Right cardiac atrium (tissue), 5 donors: Measurements from ENCODE around the gene PUDP. TPM values are rescaled to one million over a fixed set of nuclear protein-coding genes. Genes with fewer than 3 reads are reported as not detected.

ENCODE experiments used
- ATAC-seq, 2 donors: fragments of 200-7000 bp; cut with Tn5 transposase; one replicate each; pipeline versions ENCODE4 v1.8.0 to v1.9.1; 2020; ENCODE audit warnings: moderate library complexity in 2 of 2, mild to moderate bottlenecking in 1 of 2
- DNase-seq, 3 donors: peaks; one replicate each; pipeline ENCODE4 v3.0.0-alpha.2; 2020
- H3K27ac ChIP-seq: one replicate; pipeline ENCODE4 v1.5.1; 2013; ENCODE audit warnings: mild to moderate bottlenecking, low read length, control low read depth, moderate library complexity
- H3K27me3 ChIP-seq: one replicate; pipeline ENCODE4 v1.6.1; 2013; ENCODE audit not compliant: control insufficient read depth, insufficient read depth
- H3K4me1 ChIP-seq: one replicate; pipeline ENCODE4 v1.6.1; 2013; ENCODE audit warnings: low read length; ENCODE audit not compliant: control insufficient read depth, insufficient read depth
- H3K4me3 ChIP-seq: one replicate; pipeline ENCODE4 v1.5.1; 2013; ENCODE audit warnings: low read length, control low read depth
- H3K9me3 ChIP-seq: one replicate; pipeline ENCODE4 v1.6.1; 2013; ENCODE audit warnings: low read length; ENCODE audit not compliant: control insufficient read depth
- WGBS: extraction: QIAGEN DNeasy Blood & Tissue Kit; methylation state at CpG from one replicate; pipeline ENCODE4 v1.1.7; 2013; 5-methylcytosine and 5-hydroxymethylcytosine counted together
- intact Hi-C, 4 donors: fragments of 100-400 bp; cut with DNase I; formaldehyde crosslinking; loops; one replicate each; pipeline versions ENCODE4 v1.11.0 to v1.14.0; 2022 to 2023
- polyA plus RNA-seq: library from polyadenylated mRNA; stranded (reverse); fragments of 200-250 nt; gene quantifications from one replicate; pipeline ENCODE4 v1.2.3, GENCODE V29; 2013
- total RNA-seq, 4 donors: library from RNA; stranded (reverse); fragmentation: NEBNext Ultra II Directional; extraction: Animal tissue kit (Norgen Biotek cat#: 25700); gene quantifications; one replicate each; pipeline ENCODE4 v1.2.1, GENCODE V29; 2021
- donor health status: healthy with polysubstance abuse.
- donor health status: DM: no; HTN: yes; CAD: no.
- donor health status: DM: no; HTN: no; CAD: no.
- donor health status: DM: no; HTN: yes; CAD: no; lungs with severe emphysema.
- donor health status: DM: yes; HTN: yes; CAD: no.

Gene PUDP
- total and polyA plus RNA-seq, 5 donors, result 11.6 to 18.3 (median 16.5) TPM

GRCh38 chrX:7146703-7147412 is 1.1 kb downstream of the PUDP start:
- Histone ChIP-seq H3K4me3 (peak overlapping the region; percentile 75), H3K27me3 (no peaks in the 10 kb centered on the region), H3K4me1 (no peaks in the 10 kb centered on the region), H3K27ac (peak overlapping the region; percentile 93), H3K9me3 (no peaks in the 10 kb centered on the region)
- ATAC-seq, result peak in 1 of 2 donors; percentile 7
- intact Hi-C loops, result no loop called here
- DNase-seq, result peak in 2 of 3 donors; percentile 27 to 53
- WGBS, result 15% methylated on average over 13 of the region's 13 CpGs

DNA sequence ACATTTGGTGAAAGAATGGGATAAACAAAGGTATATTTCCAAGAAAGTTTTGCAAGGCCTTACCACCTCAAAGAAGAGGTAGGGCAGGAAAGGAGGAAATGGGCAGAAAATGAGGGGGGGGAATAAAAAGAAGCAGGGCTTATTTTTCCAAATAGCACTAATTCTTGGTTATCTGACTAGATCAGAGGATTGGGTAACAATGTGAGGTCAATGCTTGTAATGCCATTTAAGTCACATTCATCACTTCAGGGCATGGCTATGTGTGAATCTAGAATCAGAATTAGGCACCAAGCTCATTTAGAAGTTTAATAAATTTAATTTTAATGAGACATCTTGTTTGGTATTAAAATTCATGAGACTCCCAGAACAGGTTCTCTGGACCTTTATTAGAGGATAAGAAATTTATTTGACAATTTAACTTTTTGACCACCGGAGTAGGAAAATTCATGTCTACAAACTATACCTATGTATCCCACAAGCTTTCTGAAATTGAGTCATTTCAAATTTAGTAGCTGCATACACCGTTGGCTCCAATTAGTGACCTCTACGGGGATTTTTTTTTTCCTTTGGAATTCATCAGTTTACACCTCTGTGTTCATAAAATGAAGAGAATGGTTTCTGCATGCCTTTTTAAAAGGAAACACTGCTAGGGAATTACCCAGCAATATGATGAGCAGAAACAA is 1.8 kb downstream of the PUDP start:
- H3K9me3 ChIP-seq, result no peaks in the 10 kb centered on the region
- H3K4me3 ChIP-seq, result no peak overlapping the region
- no peak for ATAC-seq
- DNase-seq, result no peak
- H3K4me1 ChIP-seq, result no peaks in the 10 kb centered on the region
- no peak overlapping the region for H3K27ac ChIP-seq
- intact Hi-C loops, result no loop called here
- H3K27me3 ChIP-seq, result no peaks in the 10 kb centered on the region
- 74% methylated on average over 3 of the region's 3 CpGs for WGBS

- ATAC-seq, result no peak
- intact Hi-C loops, result no loop called here
- H3K9me3 ChIP-seq, result no peaks in the 10 kb centered on the region
- no peak for DNase-seq
- no peak overlapping the region for H3K27ac ChIP-seq
- H3K4me1 ChIP-seq, result no peaks in the 10 kb centered on the region
- WGBS, result 27% methylated on average over 3 of the region's 3 CpGs
- no peak overlapping the region for H3K4me3 ChIP-seq
- no peaks in the 10 kb centered on the region for H3K27me3 ChIP-seq
These were observed 2.5 kb downstream of the PUDP start for GRCh38 chrX:7145454-7145853.

DNA sequence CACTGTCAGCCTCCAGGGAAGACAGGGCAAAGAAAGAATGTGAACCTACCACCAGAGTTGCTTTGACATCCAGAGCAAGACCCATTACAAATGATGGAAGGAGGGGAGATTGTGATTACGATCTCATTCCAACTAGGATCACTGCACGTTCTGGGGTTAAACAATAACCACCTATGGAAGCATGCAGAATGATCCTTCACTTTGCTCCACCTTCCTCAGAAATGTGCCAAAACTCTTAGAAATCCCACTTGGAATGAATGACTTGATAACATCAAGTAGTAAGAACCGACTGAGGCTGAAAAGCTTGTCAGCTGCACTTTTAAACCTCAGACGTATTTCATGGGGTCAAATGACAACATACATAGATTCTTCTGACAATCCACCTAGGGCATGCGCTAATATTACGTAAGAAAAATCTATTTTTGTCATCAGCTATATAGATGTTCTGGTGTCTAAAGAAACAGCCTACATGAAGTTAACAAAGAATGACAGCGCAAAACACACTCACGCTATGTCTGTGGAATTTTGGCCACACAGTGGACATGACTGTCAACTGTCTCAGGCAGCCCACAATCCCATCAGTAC is 3.9 kb downstream of the PUDP start:
- intact Hi-C loops, result no loop called here
- H3K4me3 ChIP-seq, result no peak overlapping the region
- DNase-seq, result no peak
- no peak overlapping the region for H3K27ac ChIP-seq
- ATAC-seq, result no peak
- WGBS, result 72% methylated on average over 8 of the region's 8 CpGs
- no peaks in the 10 kb centered on the region for H3K4me1 ChIP-seq
- no peaks in the 10 kb centered on the region for H3K27me3 ChIP-seq
- H3K9me3 ChIP-seq, result no peaks in the 10 kb centered on the region

DNA sequence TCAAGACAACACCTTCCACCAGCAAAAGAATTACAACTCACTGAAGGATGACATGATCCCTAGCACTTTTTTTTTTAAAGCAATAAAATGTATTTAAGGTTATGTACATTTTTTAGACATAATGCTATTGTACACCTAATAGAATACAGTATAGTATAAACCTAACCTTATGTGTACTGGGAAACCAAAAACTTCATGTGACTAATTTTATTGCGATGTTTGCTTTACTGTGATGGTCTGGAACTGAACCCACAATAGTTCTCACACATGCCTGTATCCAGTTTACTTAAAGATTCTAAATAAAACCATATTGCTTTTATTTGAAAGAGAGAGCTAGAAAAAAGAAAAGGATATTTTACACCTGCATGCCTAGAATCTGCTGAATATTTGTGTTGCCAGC is 4.9 kb downstream of the PUDP start:
- intact Hi-C loops, result no loop called here
- Histone ChIP-seq H3K9me3 (no peaks in the 10 kb centered on the region), H3K27me3 (no peaks in the 10 kb centered on the region), H3K27ac (no peak overlapping the region), H3K4me3 (no peak overlapping the region), H3K4me1 (no peaks in the 10 kb centered on the region)
- DNase-seq (no peak), ATAC-seq (no peak)
- 93% methylated on average over 1 of the region's 1 CpG for WGBS

GRCh38 chrX:7139202-7140081 is 8.5 kb downstream of the PUDP start:
- DNase-seq (no peak), ATAC-seq (no peak)
- no peaks in the 10 kb centered on the region for H3K9me3 ChIP-seq
- H3K4me3 ChIP-seq, result no peak overlapping the region
- no peaks in the 10 kb centered on the region for H3K4me1 ChIP-seq
- intact Hi-C loops, result no loop called here
- no peaks in the 10 kb centered on the region for H3K27me3 ChIP-seq
- no peak overlapping the region for H3K27ac ChIP-seq
- WGBS, result 74% methylated on average over 9 of the region's 9 CpGs

- H3K27me3 ChIP-seq, result no peaks in the 10 kb centered on the region
- intact Hi-C loops, result no loop called here
- no peak overlapping the region for H3K27ac ChIP-seq
- H3K4me1 ChIP-seq, result peaks cover 8% of the 10 kb centered on the region
- H3K4me3 ChIP-seq, result no peak overlapping the region
- ATAC-seq (no peak), DNase-seq (no peak)
- no peaks in the 10 kb centered on the region for H3K9me3 ChIP-seq
- WGBS, result 93% methylated on average over 2 of the region's 2 CpGs
These were observed 13.0 kb downstream of the PUDP start for GRCh38 chrX:7134981-7135380.

DNA sequence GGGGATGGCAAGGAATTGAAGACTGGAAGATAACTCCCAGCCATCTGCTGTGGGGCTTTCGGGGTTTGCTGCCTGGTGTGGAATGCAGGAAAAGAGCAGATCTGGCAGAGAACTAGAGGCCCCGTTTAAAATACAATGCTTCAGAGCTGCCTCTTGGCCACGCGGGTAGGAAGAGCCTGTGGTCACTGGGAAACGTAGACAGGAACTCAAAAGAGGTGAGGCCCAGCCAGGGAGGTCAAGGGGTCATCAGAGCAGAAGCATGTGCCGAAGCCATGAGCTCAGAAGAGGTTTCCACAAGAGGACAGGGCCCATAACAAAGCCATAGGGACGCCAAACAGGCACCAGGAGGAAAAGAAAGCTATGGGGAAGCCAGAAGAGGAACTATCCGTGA is 14.9 kb downstream of the PUDP start:
- peak overlapping the region; percentile 47 for H3K27ac ChIP-seq
- no peaks in the 10 kb centered on the region for H3K27me3 ChIP-seq
- ATAC-seq, result peak; percentile 67 to 92
- H3K9me3 ChIP-seq, result no peaks in the 10 kb centered on the region
- 18% methylated on average over 8 of the region's 8 CpGs for WGBS
- peak; percentile 66 to 76 (median 73) for DNase-seq
- intact Hi-C loops, result no loop called here
- peaks cover 8% of the 10 kb centered on the region for H3K4me1 ChIP-seq
- no peak overlapping the region for H3K4me3 ChIP-seq

- 72% methylated on average over 3 of the region's 3 CpGs for WGBS
- DNase-seq (peak in 2 of 3 donors; percentile 45 to 56), ATAC-seq (peak; percentile 60 to 78)
- H3K27ac ChIP-seq, result peak overlapping the region; percentile 42
- no peak overlapping the region for H3K4me3 ChIP-seq
- no peaks in the 10 kb centered on the region for H3K27me3 ChIP-seq
- intact Hi-C loops, result no loop called here
- no peaks in the 10 kb centered on the region for H3K9me3 ChIP-seq
- peaks cover 8% of the 10 kb centered on the region for H3K4me1 ChIP-seq
These were observed 15.5 kb downstream of the PUDP start for GRCh38 chrX:7132335-7133049.

- Histone ChIP-seq H3K4me1 (peaks cover 8% of the 10 kb centered on the region), H3K9me3 (no peaks in the 10 kb centered on the region), H3K27me3 (no peaks in the 10 kb centered on the region), H3K4me3 (no peak overlapping the region), H3K27ac (no peak overlapping the region)
- ATAC-seq, result no peak
- WGBS, result 88% methylated on average over 13 of the region's 13 CpGs
- intact Hi-C loops, result no loop called here
- no peak for DNase-seq
These were observed 16.3 kb downstream of the PUDP start for GRCh38 chrX:7131621-7132020.
